ENCODE measurements around the gene RHEB.

Gene RHEB

GRCh38 chr7:151469281-151469680 is 50.4 kb downstream of the RHEB start:
- Histone ChIP-seq H3K27me3 (ENCODE audit: low read depth, low read length) (peaks cover 27% of the 10 kb centered on the region), H3K4me3 (ENCODE audit: low read length) (no peak overlapping the region), H3K4me1 (ENCODE audit: low read length) (peaks cover 35% of the 10 kb centered on the region), H3K36me3 (replicated peaks; ENCODE audit: low read depth, low read length) (peaks cover 65% of the 10 kb centered on the region), H3K9ac (ENCODE audit: low read length) (no peak overlapping the region), H3K9me3 (ENCODE audit: insufficient read depth, low read length) (peaks cover 9% of the 10 kb centered on the region; the same call in 1 of the 2 replicates), H3K4me2 (ENCODE audit: low read length) (no peak overlapping the region), H3K27ac (ENCODE audit: low read length) (no peak overlapping the region), H2AFZ (ENCODE audit: low read depth, low read length) (no peak overlapping the region), H3K79me2 (ENCODE audit: low read length) (0 out of 2 replicates have a peak, but pooled peaks cover 3% of the 10 kb centered on the region), H4K20me1 (ENCODE audit: insufficient read depth, low read length) (peaks cover 74% of the 10 kb centered on the region)
- TF ChIP-seq EZH2phosphoT487 (IDR thresholded peaks at IDR 0.05; ENCODE audit: low read depth) (no peak), CTCF (IDR thresholded peaks at IDR 0.05; ENCODE audit: low read depth, low read length) (no peak)

GRCh38 chr7:151468217-151469018 is 51.3 kb downstream of the RHEB start:
- H3K4me3 ChIP-seq (ENCODE audit: low read length): no peak overlapping the region
- H4K20me1 ChIP-seq (ENCODE audit: insufficient read depth, low read length): peaks cover 65% of the 10 kb centered on the region
- no peak overlapping the region for H2AFZ ChIP-seq (ENCODE audit: low read depth, low read length)
- H3K9me3 ChIP-seq (ENCODE audit: insufficient read depth, low read length): peaks cover 10% of the 10 kb centered on the region; the same call in 1 of the 2 replicates
- H3K36me3 ChIP-seq (replicated peaks; ENCODE audit: low read depth, low read length): peaks cover 66% of the 10 kb centered on the region
- no peak overlapping the region for H3K27ac ChIP-seq (ENCODE audit: low read length)
- H3K79me2 ChIP-seq (ENCODE audit: low read length): no peaks in the 10 kb centered on the region
- TF ChIP-seq CTCF (IDR thresholded peaks at IDR 0.05; ENCODE audit: low read depth, low read length): no peak
- TF ChIP-seq EZH2phosphoT487 (IDR thresholded peaks at IDR 0.05; ENCODE audit: low read depth): no peak
- H3K9ac ChIP-seq (ENCODE audit: low read length): no peak overlapping the region
- no peak overlapping the region for H3K4me2 ChIP-seq (ENCODE audit: low read length)
- peaks cover 31% of the 10 kb centered on the region for H3K4me1 ChIP-seq (ENCODE audit: low read length)
- peaks cover 21% of the 10 kb centered on the region for H3K27me3 ChIP-seq (ENCODE audit: low read depth, low read length)

- TF ChIP-seq EZH2phosphoT487 (IDR thresholded peaks at IDR 0.05; ENCODE audit: low read depth) (no peak), CTCF (IDR thresholded peaks at IDR 0.05; ENCODE audit: low read depth, low read length) (no peak)
- H3K9me3 ChIP-seq (ENCODE audit: insufficient read depth, low read length): peaks cover 18% of the 10 kb centered on the region
- no peaks in the 10 kb centered on the region for H3K79me2 ChIP-seq (ENCODE audit: low read length)
These were observed 54.5 kb downstream of the RHEB start for GRCh38 chr7:151465169-151465568.

GRCh38 chr7:151462306-151462779 is 57.4 kb downstream of the RHEB start:
- Histone ChIP-seq H3K4me2 (ENCODE audit: low read length) (no peak overlapping the region), H2AFZ (ENCODE audit: low read depth, low read length) (no peak overlapping the region), H3K9ac (ENCODE audit: low read length) (no peak overlapping the region), H3K27ac (ENCODE audit: low read length) (no peak overlapping the region), H3K4me1 (ENCODE audit: low read length) (no peaks in the 10 kb centered on the region), H3K4me3 (ENCODE audit: low read length) (no peak overlapping the region), H3K79me2 (ENCODE audit: low read length) (no peaks in the 10 kb centered on the region), H3K27me3 (ENCODE audit: low read depth, low read length) (peaks cover 4% of the 10 kb centered on the region), H3K9me3 (ENCODE audit: insufficient read depth, low read length) (peaks cover 18% of the 10 kb centered on the region), H3K36me3 (replicated peaks; ENCODE audit: low read depth, low read length) (peaks cover 47% of the 10 kb centered on the region), H4K20me1 (ENCODE audit: insufficient read depth, low read length) (peaks cover 6% of the 10 kb centered on the region)
- TF ChIP-seq CTCF (IDR thresholded peaks at IDR 0.05; ENCODE audit: low read depth, low read length): no peak
- TF ChIP-seq EZH2phosphoT487 (IDR thresholded peaks at IDR 0.05; ENCODE audit: low read depth): no peak

More at GRCh38 chr7:151465169-151465568, 54.5 kb downstream of the RHEB start:
- Histone ChIP-seq H3K27ac (ENCODE audit: low read length) (no peak overlapping the region), H3K36me3 (replicated peaks; ENCODE audit: low read depth, low read length) (peaks cover 70% of the 10 kb centered on the region), H3K4me2 (ENCODE audit: low read length) (no peak overlapping the region), H3K9ac (ENCODE audit: low read length) (no peak overlapping the region), H3K4me1 (ENCODE audit: low read length) (no peaks in the 10 kb centered on the region), H2AFZ (ENCODE audit: low read depth, low read length) (no peak overlapping the region), H3K4me3 (ENCODE audit: low read length) (no peak overlapping the region), H4K20me1 (ENCODE audit: insufficient read depth, low read length) (peaks cover 34% of the 10 kb centered on the region), H3K27me3 (ENCODE audit: low read depth, low read length) (peaks cover 11% of the 10 kb centered on the region)
